ENCODE data around the gene R3HDM2. TPM values are rescaled to one million over a fixed set of nuclear protein-coding genes. Genes with fewer than 3 reads are reported as not detected.

R3HDM2 gene
- total RNA-seq, 1 experiment from 2014 or later: 34.7 TPM

DNA sequence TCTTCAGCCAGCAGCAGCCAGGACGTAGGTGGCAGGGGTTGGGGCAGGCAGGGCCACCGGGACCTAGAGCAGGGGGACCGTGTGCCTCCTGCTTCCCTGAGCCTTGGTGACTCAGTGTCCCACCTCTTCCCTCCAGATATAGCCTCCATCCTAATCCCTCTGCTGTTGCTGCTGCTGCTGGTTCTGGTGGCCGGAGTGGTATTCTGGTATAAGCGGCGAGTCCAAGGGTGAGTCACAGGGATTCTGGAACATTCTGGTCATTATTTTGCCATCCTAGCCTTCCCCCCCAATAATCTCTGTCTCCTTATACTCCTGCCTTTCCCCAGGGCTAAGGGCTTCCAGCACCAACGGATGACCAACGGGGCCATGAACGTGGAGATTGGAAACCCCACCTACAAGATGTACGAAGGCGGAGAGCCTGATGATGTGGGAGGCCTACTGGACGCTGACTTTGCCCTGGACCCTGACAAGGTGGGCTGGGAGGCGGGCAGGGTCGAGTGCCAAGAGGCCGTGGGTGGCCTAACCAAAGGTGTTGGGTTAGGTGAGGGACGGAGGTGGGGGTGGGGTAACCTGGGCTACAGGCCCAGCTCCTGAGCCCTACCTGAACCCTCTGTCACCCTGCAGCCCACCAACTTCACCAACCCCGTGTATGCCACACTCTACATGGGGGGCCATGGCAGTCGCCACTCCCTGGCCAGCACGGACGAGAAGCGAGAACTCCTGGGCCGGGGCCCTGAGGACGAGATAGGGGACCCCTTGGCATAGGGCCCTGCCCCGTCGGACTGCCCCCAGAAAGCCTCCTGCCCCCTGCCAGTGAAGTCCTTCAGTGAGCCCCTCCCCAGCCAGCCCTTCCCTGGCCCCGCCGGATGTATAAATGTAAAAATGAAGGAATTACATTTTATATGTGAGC is 218.8 kb downstream of the R3HDM2 start (continued):
- TF ChIP-seq, protein P1, sequence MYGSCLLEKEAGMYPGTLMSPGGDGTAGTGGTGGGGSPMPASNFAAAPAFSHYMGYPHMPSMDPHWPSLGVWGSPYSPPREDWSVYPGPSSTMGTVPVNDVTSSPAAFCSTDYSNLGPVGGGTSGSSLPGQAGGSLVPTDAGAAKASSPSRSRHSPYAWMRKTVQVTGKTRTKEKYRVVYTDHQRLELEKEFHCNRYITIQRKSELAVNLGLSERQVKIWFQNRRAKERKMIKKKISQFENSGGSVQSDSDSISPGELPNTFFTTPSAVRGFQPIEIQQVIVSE (CRISPR knock-in tag; IDR thresholded peaks at IDR 0.05; ENCODE audit: borderline replicate concordance): no peak
- no peak for TF ChIP-seq AFF4 (CRISPR knock-in tag; IDR thresholded peaks at IDR 0.05; ENCODE audit: borderline replicate concordance)
- TF ChIP-seq, protein P2, sequence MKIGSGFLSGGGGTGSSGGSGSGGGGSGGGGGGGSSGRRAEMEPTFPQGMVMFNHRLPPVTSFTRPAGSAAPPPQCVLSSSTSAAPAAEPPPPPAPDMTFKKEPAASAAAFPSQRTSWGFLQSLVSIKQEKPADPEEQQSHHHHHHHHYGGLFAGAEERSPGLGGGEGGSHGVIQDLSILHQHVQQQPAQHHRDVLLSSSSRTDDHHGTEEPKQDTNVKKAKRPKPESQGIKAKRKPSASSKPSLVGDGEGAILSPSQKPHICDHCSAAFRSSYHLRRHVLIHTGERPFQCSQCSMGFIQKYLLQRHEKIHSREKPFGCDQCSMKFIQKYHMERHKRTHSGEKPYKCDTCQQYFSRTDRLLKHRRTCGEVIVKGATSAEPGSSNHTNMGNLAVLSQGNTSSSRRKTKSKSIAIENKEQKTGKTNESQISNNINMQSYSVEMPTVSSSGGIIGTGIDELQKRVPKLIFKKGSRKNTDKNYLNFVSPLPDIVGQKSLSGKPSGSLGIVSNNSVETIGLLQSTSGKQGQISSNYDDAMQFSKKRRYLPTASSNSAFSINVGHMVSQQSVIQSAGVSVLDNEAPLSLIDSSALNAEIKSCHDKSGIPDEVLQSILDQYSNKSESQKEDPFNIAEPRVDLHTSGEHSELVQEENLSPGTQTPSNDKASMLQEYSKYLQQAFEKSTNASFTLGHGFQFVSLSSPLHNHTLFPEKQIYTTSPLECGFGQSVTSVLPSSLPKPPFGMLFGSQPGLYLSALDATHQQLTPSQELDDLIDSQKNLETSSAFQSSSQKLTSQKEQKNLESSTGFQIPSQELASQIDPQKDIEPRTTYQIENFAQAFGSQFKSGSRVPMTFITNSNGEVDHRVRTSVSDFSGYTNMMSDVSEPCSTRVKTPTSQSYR (CRISPR knock-in tag; IDR thresholded peaks at IDR 0.05): no peak

- CTCF ChIA-PET: interaction anchor here (0.6 to 8.5 kb wide), 3 partner anchors 14 to 78 kb away, joined by 3 to 415 read pairs (median 197); a partner anchor contains a TSS
- peaks cover 29% of the 10 kb centered on the region for H3K27me3 Mint-ChIP-seq (ENCODE audit: low read depth)
- no peaks in the 10 kb centered on the region for H3K9me3 Mint-ChIP-seq
- no peak overlapping the region for H3K27ac Mint-ChIP-seq
- peaks cover 31% of the 10 kb centered on the region for H3K4me1 Mint-ChIP-seq
- POLR2A ChIA-PET: no interaction called here
- DNase-seq (ENCODE audit: low spot score) (no peak), ATAC-seq (no peak)
- peaks cover 20% of the 10 kb centered on the region for H3K36me3 Mint-ChIP-seq
- TF ChIP-seq HMGXB4 (CRISPR knock-in tag; IDR thresholded peaks at IDR 0.05) (no peak), ATF1 (CRISPR knock-in tag; IDR thresholded peaks at IDR 0.05) (no peak), GABPB1 (CRISPR knock-in tag; IDR thresholded peaks at IDR 0.05) (no peak)
- H3K4me3 Mint-ChIP-seq: no peak overlapping the region
Observed at GRCh38 chr12:57210926-57211692, 219.7 kb downstream of the R3HDM2 start.

GRCh38 chr12:57210461-57210860 is 220.4 kb downstream of the R3HDM2 start:
- Mint-ChIP-seq H3K9me3 (no peaks in the 10 kb centered on the region), H3K4me3 (no peak overlapping the region), H3K27me3 (ENCODE audit: low read depth) (peaks cover 22% of the 10 kb centered on the region), H3K4me1 (peaks cover 25% of the 10 kb centered on the region), H3K36me3 (peaks cover 26% of the 10 kb centered on the region), H3K27ac (no peak overlapping the region)
- ChIA-PET POLR2A (no interaction called here), CTCF (interaction anchor here (8.3 to 8.5 kb wide), 2 partner anchors 15 to 30 kb away, joined by 197 to 415 read pairs; a partner anchor contains a TSS)
- ATAC-seq (no peak), DNase-seq (ENCODE audit: low spot score) (no peak)
- TF ChIP-seq ZNF396 (CRISPR knock-in tag; IDR thresholded peaks at IDR 0.05; ENCODE audit: borderline replicate concordance): no peak
- TF ChIP-seq OVOL2 (CRISPR knock-in tag; IDR thresholded peaks at IDR 0.05; ENCODE audit: borderline replicate concordance): no peak
- TF ChIP-seq ZNF232 (CRISPR knock-in tag; IDR thresholded peaks at IDR 0.05): no peak
- TF ChIP-seq, protein P3, sequence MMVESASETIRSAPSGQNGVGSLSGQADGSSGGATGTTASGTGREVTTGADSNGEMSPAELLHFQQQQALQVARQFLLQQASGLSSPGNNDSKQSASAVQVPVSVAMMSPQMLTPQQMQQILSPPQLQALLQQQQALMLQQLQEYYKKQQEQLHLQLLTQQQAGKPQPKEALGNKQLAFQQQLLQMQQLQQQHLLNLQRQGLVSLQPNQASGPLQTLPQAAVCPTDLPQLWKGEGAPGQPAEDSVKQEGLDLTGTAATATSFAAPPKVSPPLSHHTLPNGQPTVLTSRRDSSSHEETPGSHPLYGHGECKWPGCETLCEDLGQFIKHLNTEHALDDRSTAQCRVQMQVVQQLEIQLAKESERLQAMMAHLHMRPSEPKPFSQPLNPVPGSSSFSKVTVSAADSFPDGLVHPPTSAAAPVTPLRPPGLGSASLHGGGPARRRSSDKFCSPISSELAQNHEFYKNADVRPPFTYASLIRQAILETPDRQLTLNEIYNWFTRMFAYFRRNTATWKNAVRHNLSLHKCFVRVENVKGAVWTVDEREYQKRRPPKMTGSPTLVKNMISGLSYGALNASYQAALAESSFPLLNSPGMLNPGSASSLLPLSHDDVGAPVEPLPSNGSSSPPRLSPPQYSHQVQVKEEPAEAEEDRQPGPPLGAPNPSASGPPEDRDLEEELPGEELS (CRISPR knock-in tag; IDR thresholded peaks at IDR 0.05): no peak
- TF ChIP-seq TEAD1 (CRISPR knock-in tag; IDR thresholded peaks at IDR 0.05): no peak
- TF ChIP-seq, protein P2 (CRISPR knock-in tag; IDR thresholded peaks at IDR 0.05): no peak
- TF ChIP-seq ZMAT4 (CRISPR knock-in tag; IDR thresholded peaks at IDR 0.05): no peak
- TF ChIP-seq CREB1 (CRISPR knock-in tag; IDR thresholded peaks at IDR 0.05): no peak
- TF ChIP-seq ZBTB21 (CRISPR knock-in tag; IDR thresholded peaks at IDR 0.05; ENCODE audit: borderline replicate concordance): no peak
- TF ChIP-seq KAT7 (CRISPR knock-in tag; IDR thresholded peaks at IDR 0.05; ENCODE audit: borderline replicate concordance): no peak

All from WTC11 (cell line).